IPS-18c (cell line): Measurements from ENCODE around the gene TMA16.
"Not testable (repeated sequence)": the region's sequence is repeated elsewhere in the genome, so short reads cannot be mapped to it uniquely, and the experiment has no call there.

Experiments
- H3K4me3 ChIP-seq: 2 replicates; pipeline ENCODE4 v1.7.0; 2013; ENCODE audit warnings: low read depth, mild to moderate bottlenecking, low read length, moderate library complexity; ENCODE audit not compliant: insufficient read depth
- H3K9me3 ChIP-seq: one replicate; pipeline ENCODE4 v1.6.1; 2013; ENCODE audit warnings: mild to moderate bottlenecking, low read length, moderate library complexity; ENCODE audit not compliant: control insufficient read depth, insufficient read depth

The TMA16 gene

GRCh38 chr4:163494360-163495241 lies at the start of gene TMA16:
TMA16 (plus strand) TSS chr4:163494690; CDS start chr4:163494802, 112 bp downstream.
- Histone ChIP-seq H3K9me3 (no peaks in the 10 kb centered on the region), H3K4me3 (peak within 1 kb of the TSS; percentile 88)

DNA sequence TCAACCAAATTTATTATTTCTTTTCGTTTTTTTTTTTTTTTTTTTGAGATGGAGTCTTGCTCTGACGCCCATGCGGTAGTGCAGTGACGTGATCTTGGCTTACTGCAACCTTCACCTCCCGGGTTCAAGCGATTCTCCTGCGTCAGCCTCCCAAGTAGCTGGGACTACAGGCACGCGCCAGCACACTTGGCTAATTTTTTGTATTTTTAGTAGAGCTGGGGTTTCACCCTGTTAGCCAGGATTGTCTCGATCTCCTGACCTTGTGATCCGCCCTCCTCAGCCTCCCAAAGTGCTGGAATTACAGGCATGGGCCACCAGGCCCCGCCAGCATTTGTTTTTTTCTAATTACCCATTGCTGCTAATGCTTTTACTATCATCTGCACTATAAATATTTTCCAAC lies 47.5 kb upstream of the TMA16 start:
- H3K9me3 ChIP-seq, H3K4me3 ChIP-seq: not testable (repeated sequence)

- Histone ChIP-seq H3K9me3 (no peaks in the 10 kb centered on the region), H3K4me3 (no peak overlapping the region)
Observed at GRCh38 chr4:163447481-163447880, 47.0 kb upstream of the TMA16 start.

DNA sequence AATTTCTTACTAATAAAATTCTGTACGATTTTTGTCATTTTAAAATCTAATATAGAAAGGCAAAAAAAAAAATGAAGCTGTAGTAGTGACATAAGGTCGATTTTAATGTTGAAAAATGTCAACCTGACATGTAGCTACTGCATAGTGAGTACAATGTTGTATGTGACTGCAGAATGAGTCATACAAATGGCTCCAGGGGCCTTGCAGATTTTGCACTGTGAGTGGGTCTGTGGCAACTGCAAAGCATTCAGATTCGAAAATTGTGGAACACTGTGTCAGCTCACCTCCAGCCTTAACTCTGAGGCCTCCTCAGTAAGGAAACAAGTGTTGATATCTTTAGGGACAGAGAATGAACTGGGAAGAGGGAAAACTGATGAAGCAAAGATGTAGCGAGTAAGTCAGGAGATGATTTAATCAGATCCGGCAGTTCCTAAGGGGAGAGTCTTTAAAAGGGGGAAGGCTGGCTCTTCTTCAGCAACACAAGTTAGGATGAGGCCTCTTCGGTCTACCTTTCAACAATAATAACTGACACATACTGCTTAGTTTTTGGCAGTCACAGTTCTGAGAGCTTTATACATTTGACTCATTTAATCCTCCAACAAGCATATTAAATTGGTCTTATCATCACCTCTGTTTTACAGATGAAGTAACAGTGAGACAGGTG lies 45.8 kb upstream of the TMA16 start:
- Histone ChIP-seq H3K9me3 (no peaks in the 10 kb centered on the region), H3K4me3 (no peak overlapping the region)

- Histone ChIP-seq H3K4me3 (no peak overlapping the region), H3K9me3 (no peaks in the 10 kb centered on the region)
Observed at GRCh38 chr4:163462556-163462955, 31.9 kb upstream of the TMA16 start.

GRCh38 chr4:163467082-163467770 lies 27.3 kb upstream of the TMA16 start:
- Histone ChIP-seq H3K9me3 (no peaks in the 10 kb centered on the region), H3K4me3 (no peak overlapping the region)

- H3K4me3 ChIP-seq, result no peak overlapping the region
- H3K9me3 ChIP-seq, result no peaks in the 10 kb centered on the region
Observed at GRCh38 chr4:163470391-163470790, 24.1 kb upstream of the TMA16 start.

DNA sequence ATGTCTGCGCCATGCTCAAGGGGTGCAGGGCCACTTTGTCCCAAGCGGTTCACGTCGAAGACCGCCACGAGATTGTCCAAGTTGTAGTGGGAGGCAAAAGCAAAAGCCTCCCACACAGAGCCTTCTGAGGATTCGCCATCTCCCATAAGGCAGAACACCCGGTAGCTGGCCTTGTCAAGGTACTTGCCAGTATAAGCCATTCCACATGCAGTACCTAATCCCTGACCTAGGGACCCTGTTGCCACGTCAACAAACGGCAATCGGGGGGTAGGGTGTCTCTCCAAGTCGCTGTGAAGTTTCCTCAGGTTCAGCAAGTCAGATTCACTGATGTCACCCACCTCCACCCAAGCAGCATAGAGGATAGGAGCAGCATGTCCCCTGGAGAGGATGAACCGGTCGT lies 21.4 kb upstream of the TMA16 start:
- no peaks in the 10 kb centered on the region for H3K9me3 ChIP-seq
- H3K4me3 ChIP-seq, result no peak overlapping the region

GRCh38 chr4:163473576-163473975 lies 20.9 kb upstream of the TMA16 start, which contains the start of gene TKTL2:
TKTL2 (minus strand) TSS chr4:163473754; CDS start chr4:163473734, 20 bp downstream.
- Histone ChIP-seq H3K9me3 (no peaks in the 10 kb centered on the region), H3K4me3 (no peak within 1 kb of the TSS)

- Histone ChIP-seq H3K4me3 (no peak overlapping the region), H3K9me3 (no peaks in the 10 kb centered on the region)
Observed at GRCh38 chr4:163474027-163474426, 20.5 kb upstream of the TMA16 start.

DNA sequence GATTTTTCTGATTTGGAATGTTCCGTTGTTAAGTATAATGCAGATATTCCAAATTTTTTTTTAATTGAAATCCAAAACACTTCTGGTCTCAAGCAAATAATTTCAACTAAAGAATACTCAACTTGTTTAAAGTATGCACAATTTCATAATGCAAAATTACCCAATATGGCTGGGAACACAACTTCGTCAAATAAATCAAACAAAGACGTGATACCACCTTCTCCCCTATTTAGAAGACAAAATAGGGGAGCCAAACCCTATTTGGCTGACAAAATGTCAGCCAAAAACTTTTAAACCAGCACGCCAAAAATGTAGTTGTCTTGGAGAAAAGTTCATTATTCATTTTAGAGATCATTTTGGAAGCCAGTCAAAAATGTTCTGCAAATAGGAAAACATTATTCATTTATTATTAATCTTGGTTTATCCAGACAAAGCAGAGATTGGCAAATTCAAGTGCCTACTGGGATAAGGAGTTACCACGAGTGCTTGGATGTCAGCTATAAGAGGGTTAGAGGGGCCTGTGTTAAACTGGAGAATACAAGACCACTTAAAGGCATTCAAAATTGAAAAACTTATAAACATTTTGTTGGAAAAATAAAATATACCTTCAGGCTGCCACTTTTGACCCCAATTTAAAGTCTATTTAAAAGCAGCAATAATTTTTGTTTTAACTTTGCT lies 17.6 kb upstream of the TMA16 start:
- H3K4me3 ChIP-seq, result no peak overlapping the region

DNA sequence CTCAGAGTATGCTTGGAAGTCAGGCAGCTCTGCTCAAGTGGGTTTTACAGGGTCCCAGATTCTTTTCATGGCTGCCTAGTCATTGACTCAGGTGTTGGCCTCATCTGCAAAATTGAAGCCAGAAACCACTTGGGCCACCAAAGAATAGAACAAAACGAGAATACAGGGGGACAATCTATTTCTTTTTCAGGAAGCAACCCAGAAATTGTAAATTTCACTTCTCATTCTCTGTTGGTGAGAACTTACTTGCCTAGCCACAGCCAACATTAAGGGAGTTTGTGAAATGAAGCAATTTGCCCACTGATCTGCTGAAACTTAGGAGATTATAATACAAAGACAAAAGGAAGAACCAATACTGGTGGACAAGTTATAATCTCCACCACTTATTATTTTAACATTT lies 12.3 kb upstream of the TMA16 start:
- no peak overlapping the region for H3K4me3 ChIP-seq
- H3K9me3 ChIP-seq, result no peaks in the 10 kb centered on the region

More for the DNA sequence above, 17.6 kb upstream of the TMA16 start:
- no peaks in the 10 kb centered on the region for H3K9me3 ChIP-seq

DNA sequence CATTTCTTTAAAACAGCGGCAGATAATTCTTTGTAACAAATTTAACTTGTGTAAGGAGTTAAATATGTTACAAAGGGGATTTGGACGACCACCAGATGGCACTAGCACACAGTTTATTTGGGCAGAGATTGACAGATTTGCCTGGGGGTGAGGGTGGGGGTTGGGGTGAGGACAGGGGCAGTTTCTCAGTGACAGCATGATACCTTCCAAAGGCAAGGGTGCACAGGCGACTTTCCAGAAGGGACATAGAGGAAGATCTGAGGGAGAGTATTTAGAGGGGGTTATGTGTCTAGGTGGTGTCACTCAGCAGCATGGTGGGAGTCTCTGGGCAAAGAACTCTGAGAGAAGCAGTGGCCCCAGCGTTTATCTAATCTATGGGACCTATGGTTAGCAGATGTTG lies 9.6 kb upstream of the TMA16 start:
- Histone ChIP-seq H3K4me3 (no peak overlapping the region), H3K9me3 (no peaks in the 10 kb centered on the region)

- Histone ChIP-seq H3K4me3 (no peak overlapping the region), H3K9me3 (no peaks in the 10 kb centered on the region)
Observed at GRCh38 chr4:163485589-163485988, 8.9 kb upstream of the TMA16 start.

DNA sequence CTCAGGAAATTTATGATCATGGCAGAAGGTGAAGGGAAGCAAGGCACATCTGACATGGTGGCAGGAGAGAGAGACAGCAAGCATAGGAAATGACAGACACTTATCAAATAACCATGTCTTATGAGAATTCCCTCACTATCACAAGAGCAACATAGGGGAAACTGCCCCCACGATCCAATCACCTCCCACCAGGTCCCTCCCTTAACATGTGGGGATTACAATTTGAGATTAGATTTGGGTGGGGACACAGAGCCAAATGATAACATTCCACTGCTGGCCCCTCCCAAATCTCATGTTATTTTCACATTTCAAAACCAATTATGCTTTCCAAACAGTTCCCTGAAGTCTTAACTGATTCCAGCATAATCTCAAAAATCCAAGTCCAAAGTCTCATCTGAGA lies 8.2 kb upstream of the TMA16 start:
- H3K9me3 ChIP-seq, result no peaks in the 10 kb centered on the region
- no peak overlapping the region for H3K4me3 ChIP-seq

- no peaks in the 10 kb centered on the region for H3K9me3 ChIP-seq
Observed at GRCh38 chr4:163489929-163490328, 4.6 kb upstream of the TMA16 start.

GRCh38 chr4:163492951-163493504 lies 1.5 kb upstream of the TMA16 start:
- no peak overlapping the region; the same call in 1 of the 2 replicates for H3K4me3 ChIP-seq
- H3K9me3 ChIP-seq, result no peaks in the 10 kb centered on the region

More at GRCh38 chr4:163489929-163490328, 4.6 kb upstream of the TMA16 start:
- H3K4me3 ChIP-seq, result no peak overlapping the region
